GM18498 (cell line): Measurements from ENCODE around the gene ZNF787.
"Not testable (repeated sequence)": the region's sequence is repeated elsewhere in the genome, so short reads cannot be mapped to it uniquely, and the experiment has no call there.

Experiments
- ATAC-seq: cut with Tn5 transposase; IDR thresholded peaks from one replicate; pipeline ENCODE4 v1.9.1; 2021; ENCODE audit warnings: mild to moderate bottlenecking, moderate library complexity; ENCODE audit not compliant: unreplicated experiment

The ZNF787 gene

GRCh38 chr19:56121180-56122167 lies at the start of gene ZNF787:
Gene ZNF787, minus strand, starts transcription at chr19:56121295. Its CDS starts 18,078 bp downstream, at chr19:56103217.
- ATAC-seq: peak; percentile 86

- no peak for ATAC-seq
These were observed 49.2 kb upstream of the ZNF787 start for GRCh38 chr19:56170261-56170660.

GRCh38 chr19:56167064-56167578 lies 46.0 kb upstream of the ZNF787 start:
- ATAC-seq: no peak

- ATAC-seq: no peak
These were observed 42.0 kb upstream of the ZNF787 start for GRCh38 chr19:56163097-56163496.

GRCh38 chr19:56162258-56162657 lies 41.2 kb upstream of the ZNF787 start:
- no peak for ATAC-seq

GRCh38 chr19:56161534-56161933 lies 40.4 kb upstream of the ZNF787 start:
- ATAC-seq: no peak

- ATAC-seq: no peak
These were observed 38.7 kb upstream of the ZNF787 start for GRCh38 chr19:56159622-56160271.

- no peak for ATAC-seq
These were observed 38.0 kb upstream of the ZNF787 start for GRCh38 chr19:56159009-56159559.

GRCh38 chr19:56158170-56158757 lies 37.2 kb upstream of the ZNF787 start:
- no peak for ATAC-seq

- ATAC-seq: no peak
These were observed 35.7 kb upstream of the ZNF787 start for GRCh38 chr19:56156768-56157167.

GRCh38 chr19:56155124-56155687 lies 34.1 kb upstream of the ZNF787 start:
- ATAC-seq: no peak

GRCh38 chr19:56153507-56153906 lies 32.4 kb upstream of the ZNF787 start:
- no peak for ATAC-seq

GRCh38 chr19:56152644-56153043 lies 31.5 kb upstream of the ZNF787 start:
- ATAC-seq: no peak

GRCh38 chr19:56150358-56150757 lies 29.3 kb upstream of the ZNF787 start:
- ATAC-seq: no peak

GRCh38 chr19:56149656-56150038 lies 28.6 kb upstream of the ZNF787 start:
- ATAC-seq: no peak

GRCh38 chr19:56148955-56149655 lies 28.0 kb upstream of the ZNF787 start:
- not testable (repeated sequence) for ATAC-seq

GRCh38 chr19:56148096-56148495 lies 27.0 kb upstream of the ZNF787 start:
- ATAC-seq: no peak

GRCh38 chr19:56147307-56147706 lies 26.2 kb upstream of the ZNF787 start:
- no peak for ATAC-seq

GRCh38 chr19:56146904-56147303 lies 25.8 kb upstream of the ZNF787 start:
- no peak for ATAC-seq

- no peak for ATAC-seq
These were observed 24.6 kb upstream of the ZNF787 start for GRCh38 chr19:56145698-56146097.
